Lower leg skin (tissue), 4 donors: ENCODE results near the gene CES3. TPM values are rescaled to one million over a fixed set of nuclear protein-coding genes. Genes with fewer than 3 reads are reported as not detected.

Experiments used
- DNase-seq, 2 donors: peaks; one replicate each; pipeline ENCODE4 v3.0.0-alpha.2; 2019; ENCODE audit warnings: low spot score in 2 of 2
- H3K4me3 ChIP-seq: fragments of 200-600 bp; sonication (generic); 2 replicates; pipeline ENCODE4 v1.5.1; 2017; ENCODE audit warnings: mild to moderate bottlenecking, low read depth; ENCODE audit not compliant: poor library complexity, severe bottlenecking
- POLR2A ChIP-seq, 2 donors: fragments of 450-650 bp; IDR thresholded peaks; one replicate each; pipeline ENCODE4 v1.6.1; 2016 to 2017; ENCODE audit warnings: antibody characterized with exemption in 2 of 2, mild to moderate bottlenecking in 1 of 2, moderate library complexity in 1 of 2
- WGBS, 2 donors: methylation state at CpG; one replicate each; pipeline ENCODE4 v1.1.5; 2018; 5-methylcytosine and 5-hydroxymethylcytosine counted together
- intact Hi-C: fragments of 100-400 bp; cut with DNase I; formaldehyde crosslinking; loops from one replicate; pipeline ENCODE4 v1.15.0; 2023; ENCODE audit warnings: low total_unique reads
- total RNA-seq, 4 donors: library from RNA; depleted of rRNA; stranded (reverse); fragments of >200 nt; gene quantifications; one replicate each; pipeline ENCODE4 v1.1.0, GENCODE V29; 2016
- TF ChIP-seq, protein P1 (sequence below), 3 donors: fragments of 450-650 bp; IDR thresholded peaks; one replicate each; pipeline ENCODE4 v1.5.1; 2016; ENCODE audit warnings: antibody characterized with exemption in 3 of 3, mild to moderate bottlenecking in 3 of 3, moderate library complexity in 2 of 3

Gene CES3
- total RNA-seq, 4 donors from 2014 or later: 0.59 to 1.3 (median 1.2) TPM

DNA sequence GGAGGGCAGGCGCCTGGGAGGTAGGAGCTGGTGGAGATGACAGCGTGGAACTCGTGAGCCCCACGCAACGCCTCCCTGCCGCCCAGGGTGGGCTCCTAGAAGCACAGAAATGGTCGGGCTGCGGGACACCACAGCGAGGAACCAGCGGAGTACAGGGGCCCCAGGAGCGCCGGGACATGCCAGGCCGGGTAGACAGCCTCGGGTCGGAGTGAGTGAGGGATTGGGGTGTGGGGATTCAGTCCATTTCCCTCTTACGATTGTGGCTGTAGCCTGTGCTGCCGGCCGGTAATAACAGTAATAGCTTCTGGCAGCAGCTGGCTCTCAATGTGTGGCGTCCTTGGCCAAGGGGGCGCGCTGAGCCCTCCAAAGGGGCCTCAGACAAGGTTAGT lies 12.2 kb upstream of the CES3 start:
- WGBS, 2 donors: 16 to 23% methylated on average over 16 to 20 of the region's 21 CpGs

DNA sequence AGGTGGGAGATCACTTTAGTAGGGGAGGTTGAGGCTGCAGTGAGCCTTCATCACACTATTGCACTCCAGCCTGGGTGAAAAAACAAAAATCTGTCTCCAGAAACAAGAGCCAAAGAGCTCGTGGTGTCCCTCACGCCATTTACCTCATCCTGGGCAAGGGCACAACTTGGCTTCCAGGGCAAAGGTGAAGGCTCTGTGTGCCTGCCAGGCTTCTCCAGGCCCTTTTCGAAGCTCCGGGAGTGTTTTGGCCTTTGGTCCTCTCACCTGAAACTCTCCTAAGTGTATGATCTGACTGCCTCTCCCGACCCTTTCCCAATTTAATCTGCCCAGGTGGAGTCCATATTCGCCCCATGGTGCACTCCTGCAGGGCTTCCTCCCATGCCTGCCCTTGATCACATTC lies 11.6 kb upstream of the CES3 start:
- no peak for TF ChIP-seq POLR2A (IDR thresholded peaks at IDR 0.05)
- TF ChIP-seq, protein P1, sequence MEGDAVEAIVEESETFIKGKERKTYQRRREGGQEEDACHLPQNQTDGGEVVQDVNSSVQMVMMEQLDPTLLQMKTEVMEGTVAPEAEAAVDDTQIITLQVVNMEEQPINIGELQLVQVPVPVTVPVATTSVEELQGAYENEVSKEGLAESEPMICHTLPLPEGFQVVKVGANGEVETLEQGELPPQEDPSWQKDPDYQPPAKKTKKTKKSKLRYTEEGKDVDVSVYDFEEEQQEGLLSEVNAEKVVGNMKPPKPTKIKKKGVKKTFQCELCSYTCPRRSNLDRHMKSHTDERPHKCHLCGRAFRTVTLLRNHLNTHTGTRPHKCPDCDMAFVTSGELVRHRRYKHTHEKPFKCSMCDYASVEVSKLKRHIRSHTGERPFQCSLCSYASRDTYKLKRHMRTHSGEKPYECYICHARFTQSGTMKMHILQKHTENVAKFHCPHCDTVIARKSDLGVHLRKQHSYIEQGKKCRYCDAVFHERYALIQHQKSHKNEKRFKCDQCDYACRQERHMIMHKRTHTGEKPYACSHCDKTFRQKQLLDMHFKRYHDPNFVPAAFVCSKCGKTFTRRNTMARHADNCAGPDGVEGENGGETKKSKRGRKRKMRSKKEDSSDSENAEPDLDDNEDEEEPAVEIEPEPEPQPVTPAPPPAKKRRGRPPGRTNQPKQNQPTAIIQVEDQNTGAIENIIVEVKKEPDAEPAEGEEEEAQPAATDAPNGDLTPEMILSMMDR (IDR thresholded peaks at IDR 0.05): no peak
- 68 to 78% methylated on average over 6 of the region's 6 CpGs for WGBS, 2 donors
- intact Hi-C loops: no loop called here
- H3K4me3 ChIP-seq: no peak overlapping the region
- no peak for DNase-seq

More for the DNA sequence above, 12.2 kb upstream of the CES3 start:
- no peak overlapping the region for H3K4me3 ChIP-seq
- TF ChIP-seq, protein P1 (IDR thresholded peaks at IDR 0.05): no peak
- TF ChIP-seq POLR2A (IDR thresholded peaks at IDR 0.05): no peak
- no peak for DNase-seq
- intact Hi-C loops: no loop called here

GRCh38 chr16:66950437-66950836 lies 10.6 kb upstream of the CES3 start:
- DNase-seq: no peak
- TF ChIP-seq, protein P1 (IDR thresholded peaks at IDR 0.05): no peak
- TF ChIP-seq POLR2A (IDR thresholded peaks at IDR 0.05): no peak
- intact Hi-C loops: no loop called here
- no peak overlapping the region for H3K4me3 ChIP-seq
- WGBS, 2 donors: 71 to 75% methylated on average over 2 of the region's 2 CpGs

DNA sequence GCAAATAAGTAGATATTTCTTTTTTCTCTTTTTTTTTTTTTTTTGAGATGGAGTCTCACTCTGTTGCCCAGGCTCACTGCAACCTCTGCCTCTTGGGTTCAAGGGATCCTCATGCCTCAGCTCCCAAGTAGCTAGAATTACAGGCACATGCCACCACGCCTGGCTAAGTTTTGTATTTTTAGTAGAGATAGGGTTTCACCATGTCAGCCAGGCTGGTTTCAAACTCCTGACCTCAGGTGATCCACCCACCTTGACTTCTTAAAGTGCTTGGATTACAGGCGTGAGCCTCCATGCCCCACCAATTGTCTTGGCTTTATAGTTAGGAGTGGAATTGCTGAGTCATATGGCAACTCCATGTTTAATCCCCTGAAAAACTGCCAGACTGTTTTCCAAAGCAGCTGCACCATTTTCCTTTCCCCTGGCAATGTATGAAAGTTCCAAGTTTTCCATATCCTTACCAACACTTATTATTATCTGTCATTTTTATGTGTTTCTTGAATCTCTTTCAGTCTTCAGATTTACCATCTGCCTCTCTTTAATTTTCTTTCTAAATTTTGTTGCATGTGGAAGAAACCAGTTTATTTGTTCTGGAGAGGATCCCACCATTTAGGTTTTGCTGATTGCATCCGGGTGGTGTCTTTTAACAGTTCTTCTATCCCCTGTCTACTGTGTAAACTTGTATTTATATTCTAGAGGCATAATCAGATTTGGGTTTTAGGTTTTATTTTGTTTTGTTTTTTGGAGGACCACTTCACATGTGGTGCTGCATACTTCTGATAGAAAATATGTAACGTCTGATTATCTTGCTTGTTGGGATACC lies 9.9 kb upstream of the CES3 start:
- TF ChIP-seq, protein P1 (IDR thresholded peaks at IDR 0.05): no peak
- no peak for TF ChIP-seq POLR2A (IDR thresholded peaks at IDR 0.05)
- WGBS, 2 donors: 69 to 78% methylated on average over 4 of the region's 4 CpGs
- no peak overlapping the region for H3K4me3 ChIP-seq
- intact Hi-C loops: no loop called here
- no peak for DNase-seq

- no peak for DNase-seq
- TF ChIP-seq, protein P1 (IDR thresholded peaks at IDR 0.05): no peak
- TF ChIP-seq POLR2A (IDR thresholded peaks at IDR 0.05): no peak
- H3K4me3 ChIP-seq: no peak overlapping the region
- intact Hi-C loops: no loop called here
- 80 to 93% methylated on average over 7 of the region's 7 CpGs for WGBS, 2 donors
Observed at GRCh38 chr16:66952430-66953110, 8.5 kb upstream of the CES3 start.
